Stimulated activated naive CD8-positive, alpha-beta T cell treated with anti-CD3 and anti-CD28 coated beads, Interleukin-15, Interleukin-2, amounts not matched to agents 100 ng/mL and 50 ng/mL, for 24 hours (primary cell): Measurements from ENCODE around the gene TMEM218.

ENCODE experiments used
- H3K27ac Mint-ChIP-seq: one replicate; pipeline ENCODE4 v1.8.0; 2021; ENCODE audit warnings: mild to moderate bottlenecking, mixed read lengths
- H3K27me3 Mint-ChIP-seq: one replicate; pipeline ENCODE4 v1.8.0; 2021; ENCODE audit warnings: mixed read lengths
- H3K36me3 Mint-ChIP-seq: one replicate; pipeline ENCODE4 v1.8.0; 2021; ENCODE audit warnings: low read depth, mixed read lengths
- H3K4me1 Mint-ChIP-seq: one replicate; pipeline ENCODE4 v1.8.0; 2021; ENCODE audit warnings: low read depth, mixed read lengths
- H3K4me3 Mint-ChIP-seq: one replicate; pipeline ENCODE4 v1.8.0; 2021; ENCODE audit warnings: mild to moderate bottlenecking, mixed read lengths
- H3K9me3 Mint-ChIP-seq: one replicate; pipeline ENCODE4 v1.8.0; 2021; ENCODE audit warnings: mixed read lengths

Gene TMEM218

DNA sequence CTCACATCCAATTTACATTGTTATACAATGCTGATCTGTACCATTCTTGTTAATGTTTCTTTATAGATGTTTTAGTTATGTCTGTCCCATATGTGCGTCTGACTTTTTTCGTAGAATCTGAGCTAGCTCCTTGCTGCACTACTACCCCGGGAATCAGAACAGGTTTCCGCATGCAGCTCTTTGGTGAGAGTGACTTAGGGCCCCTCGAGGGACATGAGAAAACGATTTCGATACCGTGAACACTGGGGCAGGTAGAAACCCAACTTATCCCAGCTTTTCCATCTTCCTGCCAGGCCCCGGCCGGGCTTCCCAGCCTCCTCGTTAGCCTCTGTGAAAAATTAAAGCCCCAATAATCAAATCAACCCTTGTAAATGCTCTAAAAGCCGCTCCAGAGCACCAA is 29.8 kb upstream of the TMEM218 start:
- Mint-ChIP-seq H3K4me3 (no peak overlapping the region), H3K27ac (no peak overlapping the region), H3K4me1 (no peaks in the 10 kb centered on the region), H3K27me3 (peaks cover 29% of the 10 kb centered on the region), H3K9me3 (no peaks in the 10 kb centered on the region), H3K36me3 (no peaks in the 10 kb centered on the region)

- Mint-ChIP-seq H3K36me3 (no peaks in the 10 kb centered on the region), H3K27me3 (peaks cover 33% of the 10 kb centered on the region), H3K9me3 (no peaks in the 10 kb centered on the region), H3K4me1 (no peaks in the 10 kb centered on the region), H3K27ac (no peak overlapping the region), H3K4me3 (no peak overlapping the region)
These were observed 28.8 kb upstream of the TMEM218 start for GRCh38 chr11:125140233-125140632.

GRCh38 chr11:125139778-125140177 is 28.4 kb upstream of the TMEM218 start:
- Mint-ChIP-seq H3K4me3 (no peak overlapping the region), H3K4me1 (no peaks in the 10 kb centered on the region), H3K27ac (no peak overlapping the region), H3K27me3 (peaks cover 37% of the 10 kb centered on the region), H3K36me3 (no peaks in the 10 kb centered on the region), H3K9me3 (no peaks in the 10 kb centered on the region)

- no peaks in the 10 kb centered on the region for H3K36me3 Mint-ChIP-seq
- H3K9me3 Mint-ChIP-seq: no peaks in the 10 kb centered on the region
- H3K4me3 Mint-ChIP-seq: no peak overlapping the region
- H3K27ac Mint-ChIP-seq: no peak overlapping the region
- peaks cover 42% of the 10 kb centered on the region for H3K27me3 Mint-ChIP-seq
- H3K4me1 Mint-ChIP-seq: no peaks in the 10 kb centered on the region
These were observed 27.5 kb upstream of the TMEM218 start for GRCh38 chr11:125138966-125139365.

DNA sequence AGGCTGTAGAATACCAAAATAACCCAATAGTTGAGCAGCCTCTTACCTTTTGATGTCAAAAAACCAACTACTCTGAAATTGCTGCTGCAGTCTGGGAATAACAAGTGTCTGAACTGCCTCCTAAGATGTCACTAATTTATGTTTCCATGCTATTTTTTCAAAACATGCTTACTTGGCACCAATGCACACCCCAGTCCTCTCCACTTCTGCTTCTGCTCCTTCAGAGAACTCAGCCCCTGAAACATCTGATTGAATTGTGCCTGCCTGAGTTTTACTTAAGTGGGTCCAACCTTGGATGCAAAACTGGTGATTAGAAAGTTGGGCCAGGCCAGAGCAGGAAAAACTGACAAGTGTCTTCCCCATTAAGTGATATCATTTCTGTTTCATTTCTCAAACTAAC is 24.6 kb upstream of the TMEM218 start:
- H3K4me1 Mint-ChIP-seq: no peaks in the 10 kb centered on the region
- peaks cover 48% of the 10 kb centered on the region for H3K27me3 Mint-ChIP-seq
- H3K27ac Mint-ChIP-seq: no peak overlapping the region
- no peaks in the 10 kb centered on the region for H3K36me3 Mint-ChIP-seq
- H3K9me3 Mint-ChIP-seq: no peaks in the 10 kb centered on the region
- H3K4me3 Mint-ChIP-seq: no peak overlapping the region

GRCh38 chr11:125132596-125132995 is 21.2 kb upstream of the TMEM218 start:
- peaks cover 52% of the 10 kb centered on the region for H3K27me3 Mint-ChIP-seq
- H3K27ac Mint-ChIP-seq: no peak overlapping the region

GRCh38 chr11:125132071-125132470 is 20.6 kb upstream of the TMEM218 start:
- H3K4me3 Mint-ChIP-seq: no peak overlapping the region
- no peaks in the 10 kb centered on the region for H3K4me1 Mint-ChIP-seq
- H3K27me3 Mint-ChIP-seq: peaks cover 55% of the 10 kb centered on the region
- H3K27ac Mint-ChIP-seq: no peak overlapping the region
- no peaks in the 10 kb centered on the region for H3K36me3 Mint-ChIP-seq
- no peaks in the 10 kb centered on the region for H3K9me3 Mint-ChIP-seq

More at GRCh38 chr11:125132596-125132995, 21.2 kb upstream of the TMEM218 start:
- Mint-ChIP-seq H3K9me3 (no peaks in the 10 kb centered on the region), H3K4me3 (no peak overlapping the region), H3K36me3 (no peaks in the 10 kb centered on the region), H3K4me1 (no peaks in the 10 kb centered on the region)

- Mint-ChIP-seq H3K27me3 (peaks cover 48% of the 10 kb centered on the region), H3K27ac (no peak overlapping the region), H3K36me3 (no peaks in the 10 kb centered on the region), H3K9me3 (no peaks in the 10 kb centered on the region), H3K4me3 (no peak overlapping the region), H3K4me1 (no peaks in the 10 kb centered on the region)
These were observed 18.0 kb upstream of the TMEM218 start for GRCh38 chr11:125129316-125129993.

DNA sequence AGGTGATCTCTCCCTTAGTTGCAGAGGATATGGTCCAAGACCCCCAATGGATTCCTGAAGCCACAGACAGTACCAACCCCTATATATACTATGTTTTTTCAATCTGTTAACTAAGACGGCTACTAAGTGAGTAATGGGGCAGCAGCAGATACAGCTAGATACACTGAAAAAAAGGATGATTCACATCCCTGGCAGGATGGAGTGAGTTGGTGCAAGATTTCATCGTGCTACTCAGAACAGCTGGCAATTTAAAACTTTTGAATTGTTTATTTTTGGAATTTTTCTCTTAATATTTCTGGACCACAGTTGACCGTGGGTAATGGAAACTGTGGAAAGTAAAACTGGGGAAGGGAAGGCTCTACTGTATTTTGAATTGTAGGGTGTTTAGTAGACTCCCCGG is 17.0 kb upstream of the TMEM218 start:
- H3K9me3 Mint-ChIP-seq: no peaks in the 10 kb centered on the region
- H3K27me3 Mint-ChIP-seq: peaks cover 46% of the 10 kb centered on the region
- H3K27ac Mint-ChIP-seq: no peak overlapping the region
- H3K4me1 Mint-ChIP-seq: no peaks in the 10 kb centered on the region
- H3K36me3 Mint-ChIP-seq: no peaks in the 10 kb centered on the region
- H3K4me3 Mint-ChIP-seq: no peak overlapping the region

- Mint-ChIP-seq H3K4me1 (no peaks in the 10 kb centered on the region), H3K4me3 (no peak overlapping the region), H3K36me3 (no peaks in the 10 kb centered on the region), H3K27me3 (peaks cover 40% of the 10 kb centered on the region), H3K27ac (no peak overlapping the region), H3K9me3 (no peaks in the 10 kb centered on the region)
These were observed 13.2 kb upstream of the TMEM218 start for GRCh38 chr11:125124618-125124992.

- no peaks in the 10 kb centered on the region for H3K36me3 Mint-ChIP-seq
- no peaks in the 10 kb centered on the region for H3K9me3 Mint-ChIP-seq
- H3K4me1 Mint-ChIP-seq: no peaks in the 10 kb centered on the region
- no peak overlapping the region for H3K27ac Mint-ChIP-seq
- H3K4me3 Mint-ChIP-seq: no peak overlapping the region
- H3K27me3 Mint-ChIP-seq: peaks cover 40% of the 10 kb centered on the region
These were observed 12.7 kb upstream of the TMEM218 start for GRCh38 chr11:125123947-125124617.

GRCh38 chr11:125123194-125123946 is 11.9 kb upstream of the TMEM218 start:
- Mint-ChIP-seq H3K36me3 (no peaks in the 10 kb centered on the region), H3K4me1 (no peaks in the 10 kb centered on the region), H3K4me3 (no peak overlapping the region), H3K27ac (no peak overlapping the region), H3K27me3 (peaks cover 41% of the 10 kb centered on the region), H3K9me3 (no peaks in the 10 kb centered on the region)

DNA sequence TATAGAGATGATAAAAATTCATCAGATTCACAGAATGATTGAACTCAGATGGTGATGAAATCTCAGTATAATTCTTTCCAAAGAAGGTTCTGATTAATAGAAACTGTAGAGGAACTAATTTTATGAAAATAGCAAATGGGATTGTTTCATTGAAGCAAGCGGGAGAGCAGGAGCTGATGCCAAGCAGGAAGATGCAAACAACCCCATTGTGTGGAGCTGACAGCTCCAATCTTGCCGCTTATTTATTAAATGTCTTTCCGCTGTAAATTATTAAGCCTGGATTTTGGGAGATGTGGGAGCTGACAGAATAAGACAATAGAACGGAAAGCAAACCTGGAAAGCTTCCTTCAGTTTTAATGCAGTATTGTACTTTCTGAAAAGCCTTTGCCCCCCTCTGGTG is 6.0 kb upstream of the TMEM218 start:
- Mint-ChIP-seq H3K4me3 (no peak overlapping the region), H3K27ac (no peak overlapping the region), H3K4me1 (no peaks in the 10 kb centered on the region), H3K36me3 (no peaks in the 10 kb centered on the region), H3K9me3 (no peaks in the 10 kb centered on the region), H3K27me3 (peaks cover 32% of the 10 kb centered on the region)

- H3K36me3 Mint-ChIP-seq: no peaks in the 10 kb centered on the region
- H3K9me3 Mint-ChIP-seq: no peaks in the 10 kb centered on the region
- H3K27me3 Mint-ChIP-seq: peaks cover 23% of the 10 kb centered on the region
- H3K27ac Mint-ChIP-seq: no peak overlapping the region
- no peak overlapping the region for H3K4me3 Mint-ChIP-seq
- H3K4me1 Mint-ChIP-seq: peaks cover 18% of the 10 kb centered on the region
These were observed 3.1 kb upstream of the TMEM218 start for GRCh38 chr11:125114518-125114917.

GRCh38 chr11:125112208-125112604 is 780 bp upstream of the TMEM218 start:
- Mint-ChIP-seq H3K27me3 (peaks cover 7% of the 10 kb centered on the region), H3K4me3 (peak overlapping the region; percentile 86), H3K4me1 (peaks cover 18% of the 10 kb centered on the region), H3K27ac (peak overlapping the region; percentile 87), H3K9me3 (no peaks in the 10 kb centered on the region), H3K36me3 (peaks cover under 1% of the 10 kb centered on the region)
